Central memory CD8-positive, alpha-beta T cell (primary cell): ENCODE measurements around the gene PHOSPHO1.

Experiments
- ATAC-seq: fragments of 150-1000 bp; cut with Tn5 transposase; replicated peaks from 2 replicates; pipeline ENCODE4 v1.10.0; 2022; ENCODE audit warnings: mild to moderate bottlenecking, moderate FRiP score, moderate number of reproducible peaks; ENCODE audit not compliant: poor library complexity, severe bottlenecking; ENCODE audit errors: extremely low read depth
- DNase-seq, 2 donors: peaks; one replicate each; pipeline ENCODE4 v3.0.0; 2021; ENCODE audit warnings: low spot score in 2 of 2
- H3K27ac Mint-ChIP-seq: one replicate; pipeline ENCODE4 v1.8.0; 2022; ENCODE audit warnings: low read depth, mild to moderate bottlenecking, moderate library complexity, mixed read lengths
- H3K27me3 Mint-ChIP-seq: one replicate; pipeline ENCODE4 v1.8.0; 2022; ENCODE audit warnings: mixed read lengths
- H3K36me3 Mint-ChIP-seq: one replicate; pipeline ENCODE4 v1.8.0; 2022; ENCODE audit warnings: mild to moderate bottlenecking, moderate library complexity, mixed read lengths; ENCODE audit not compliant: insufficient read depth
- H3K4me1 Mint-ChIP-seq: one replicate; pipeline ENCODE4 v1.8.0; 2022; ENCODE audit warnings: mixed read lengths
- H3K4me3 Mint-ChIP-seq: one replicate; pipeline ENCODE4 v1.8.0; 2022; ENCODE audit warnings: mild to moderate bottlenecking, moderate library complexity, mixed read lengths
- H3K9me3 Mint-ChIP-seq: one replicate; pipeline ENCODE4 v1.8.0; 2022; ENCODE audit warnings: mixed read lengths

The PHOSPHO1 gene

DNA sequence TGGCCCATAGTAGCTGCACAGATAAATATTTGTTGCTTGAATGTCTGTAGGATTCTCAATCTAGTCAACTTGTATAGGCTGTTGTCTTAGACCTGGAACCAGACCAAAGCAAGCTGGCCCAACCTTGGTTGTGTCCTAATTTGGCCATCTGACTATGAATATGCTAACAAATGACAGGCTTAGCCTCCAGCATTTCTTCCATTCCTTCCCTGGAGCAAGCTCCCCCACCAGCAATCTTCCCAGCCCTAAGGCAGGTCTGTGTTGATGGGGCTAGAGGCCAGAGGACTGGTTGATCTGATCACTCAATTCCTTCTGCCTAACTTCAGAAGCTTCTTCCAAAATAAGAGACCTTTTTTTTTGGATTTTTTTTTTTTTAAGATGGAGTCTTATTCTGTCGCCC lies 9.4 kb upstream of the PHOSPHO1 start:
- H3K27ac Mint-ChIP-seq: no peak overlapping the region
- no peaks in the 10 kb centered on the region for H3K36me3 Mint-ChIP-seq
- no peaks in the 10 kb centered on the region for H3K9me3 Mint-ChIP-seq
- no peak overlapping the region for H3K4me3 Mint-ChIP-seq
- DNase-seq (no peak), ATAC-seq (no peak)
- H3K27me3 Mint-ChIP-seq: no peaks in the 10 kb centered on the region
- no peaks in the 10 kb centered on the region for H3K4me1 Mint-ChIP-seq

GRCh38 chr17:49235896-49236295 lies 5.3 kb upstream of the PHOSPHO1 start:
- no peaks in the 10 kb centered on the region for H3K9me3 Mint-ChIP-seq
- H3K36me3 Mint-ChIP-seq: no peaks in the 10 kb centered on the region
- ATAC-seq (no peak), DNase-seq (no peak)
- H3K27ac Mint-ChIP-seq: no peak overlapping the region
- H3K4me3 Mint-ChIP-seq: no peak overlapping the region
- no peaks in the 10 kb centered on the region for H3K27me3 Mint-ChIP-seq
- peaks cover 11% of the 10 kb centered on the region for H3K4me1 Mint-ChIP-seq

DNA sequence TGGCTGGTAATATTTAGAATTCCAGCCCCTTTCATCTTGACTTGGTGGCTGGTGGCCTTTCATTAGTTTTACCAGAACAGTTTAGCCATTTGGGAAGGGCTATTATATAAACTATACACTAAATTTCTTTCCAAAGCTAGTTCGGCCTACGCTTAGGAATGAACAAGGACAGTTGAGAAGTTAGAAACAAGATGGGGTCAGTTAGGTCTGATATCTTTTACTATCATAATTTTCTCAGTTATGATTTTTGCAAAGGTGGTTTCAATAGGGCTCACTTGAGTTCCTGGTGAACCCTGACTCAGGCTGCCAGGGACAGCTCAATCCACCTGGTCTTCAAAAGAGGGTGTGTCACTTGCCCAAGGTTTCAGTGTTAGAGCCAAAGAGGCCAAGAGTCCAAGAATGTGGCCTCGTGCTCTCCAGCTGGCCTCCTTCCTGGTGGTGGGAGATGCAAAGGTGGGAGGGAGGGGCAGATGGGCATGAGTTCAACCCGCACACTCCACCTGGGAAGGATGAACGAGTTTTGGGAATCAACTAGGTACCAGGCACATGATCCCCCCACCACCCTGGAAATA lies 4.0 kb upstream of the PHOSPHO1 start:
- H3K36me3 Mint-ChIP-seq: peaks cover 2% of the 10 kb centered on the region
- H3K27me3 Mint-ChIP-seq: no peaks in the 10 kb centered on the region
- no peak overlapping the region for H3K4me3 Mint-ChIP-seq
- peaks cover 14% of the 10 kb centered on the region for H3K4me1 Mint-ChIP-seq
- ATAC-seq (no peak), DNase-seq (no peak)
- H3K9me3 Mint-ChIP-seq: no peaks in the 10 kb centered on the region
- no peak overlapping the region for H3K27ac Mint-ChIP-seq

GRCh38 chr17:49231563-49231894 lies 942 bp upstream of the PHOSPHO1 start:
- H3K27me3 Mint-ChIP-seq: no peaks in the 10 kb centered on the region
- H3K4me3 Mint-ChIP-seq: peak overlapping the region; percentile 82
- no peaks in the 10 kb centered on the region for H3K9me3 Mint-ChIP-seq
- H3K27ac Mint-ChIP-seq: no peak overlapping the region
- peaks cover 5% of the 10 kb centered on the region for H3K36me3 Mint-ChIP-seq
- no peak for ATAC-seq
- no peak for DNase-seq
- H3K4me1 Mint-ChIP-seq: peaks cover 33% of the 10 kb centered on the region

DNA sequence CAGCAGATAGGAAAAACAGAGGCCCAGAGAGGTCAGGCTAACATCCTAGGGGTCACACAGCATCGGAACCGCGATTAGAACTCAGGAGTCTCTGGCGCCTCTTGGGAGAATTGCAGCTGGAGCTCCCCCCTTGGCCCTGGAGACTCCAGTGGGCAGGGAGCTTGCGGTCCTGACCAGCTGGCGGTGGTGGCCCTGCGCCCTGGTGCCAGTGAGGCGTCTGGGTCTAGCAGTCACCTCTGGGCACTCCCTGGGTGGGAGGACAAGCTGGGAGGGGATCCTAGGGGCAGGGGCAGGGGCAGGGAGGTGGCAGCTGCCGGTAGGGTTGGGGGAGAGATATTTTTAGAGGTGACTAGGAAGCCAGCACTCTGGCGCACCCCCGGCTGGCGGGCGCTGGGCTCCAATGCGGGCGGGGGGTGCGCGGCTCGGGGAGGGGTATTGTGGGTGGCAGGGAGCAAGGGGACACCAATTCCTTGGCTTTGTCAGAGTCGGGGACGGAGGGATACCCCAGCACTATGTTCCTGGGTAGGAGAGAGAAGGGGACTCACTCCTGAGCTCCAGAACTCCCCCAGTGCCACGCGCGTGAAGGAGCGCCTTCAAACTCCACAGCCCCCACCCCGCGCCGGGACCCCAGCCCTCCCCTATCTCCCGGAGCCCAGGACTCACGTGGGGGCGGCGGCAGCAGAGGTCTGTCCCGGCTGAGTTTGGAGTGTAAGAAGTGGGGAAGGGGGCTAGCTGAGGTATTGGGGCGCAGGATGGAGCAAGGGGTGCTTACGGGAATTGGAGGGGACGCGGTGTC lies 584 bp downstream of the PHOSPHO1 start:
- peaks cover 5% of the 10 kb centered on the region for H3K36me3 Mint-ChIP-seq
- no peaks in the 10 kb centered on the region for H3K27me3 Mint-ChIP-seq
- ATAC-seq (no peak), DNase-seq (no peak)
- H3K27ac Mint-ChIP-seq: peak overlapping the region; percentile 41
- H3K9me3 Mint-ChIP-seq: no peaks in the 10 kb centered on the region
- peaks cover 38% of the 10 kb centered on the region for H3K4me1 Mint-ChIP-seq
- peak overlapping the region; percentile 82 for H3K4me3 Mint-ChIP-seq

DNA sequence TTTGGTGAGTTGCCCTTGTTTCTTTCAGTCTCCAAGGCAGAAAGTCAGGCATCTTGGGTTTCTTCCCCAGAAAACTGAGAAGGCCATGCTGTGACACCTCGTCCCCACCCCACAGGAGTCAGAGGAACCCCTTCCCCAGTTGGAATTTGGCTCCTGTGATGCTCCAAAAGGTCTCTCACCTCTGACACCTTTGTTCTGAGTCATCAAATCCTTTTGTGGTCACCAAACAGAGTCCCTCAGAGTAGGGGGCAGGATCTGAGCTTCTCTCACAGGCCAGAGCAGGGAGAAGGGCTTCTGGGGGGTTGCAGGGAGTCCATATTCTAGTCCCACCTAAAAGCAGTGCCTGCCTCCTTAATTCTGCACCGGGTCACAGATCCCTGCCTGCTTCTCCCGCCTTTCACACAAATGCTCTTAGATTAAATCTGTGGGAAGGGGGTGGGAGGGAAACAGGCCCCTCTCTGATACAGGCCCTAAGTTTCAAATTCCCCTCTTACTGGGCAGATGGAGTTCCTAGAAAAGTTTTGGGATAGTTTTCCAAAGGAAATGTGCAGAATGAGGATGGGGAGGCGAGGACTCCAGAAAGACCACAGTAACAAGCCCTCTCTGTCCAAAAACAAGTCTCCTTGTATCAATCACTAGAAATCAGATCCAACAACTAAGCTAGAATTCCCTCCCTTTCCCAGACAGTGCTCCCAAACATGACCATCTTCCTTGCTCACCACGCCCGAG lies 1.3 kb downstream of the PHOSPHO1 start:
- peaks cover 46% of the 10 kb centered on the region for H3K4me1 Mint-ChIP-seq
- H3K4me3 Mint-ChIP-seq: peak overlapping the region; percentile 82
- DNase-seq (no peak), ATAC-seq (no peak)
- peaks cover 7% of the 10 kb centered on the region for H3K36me3 Mint-ChIP-seq
- H3K27me3 Mint-ChIP-seq: no peaks in the 10 kb centered on the region
- H3K9me3 Mint-ChIP-seq: no peaks in the 10 kb centered on the region
- H3K27ac Mint-ChIP-seq: peak overlapping the region; percentile 41

DNA sequence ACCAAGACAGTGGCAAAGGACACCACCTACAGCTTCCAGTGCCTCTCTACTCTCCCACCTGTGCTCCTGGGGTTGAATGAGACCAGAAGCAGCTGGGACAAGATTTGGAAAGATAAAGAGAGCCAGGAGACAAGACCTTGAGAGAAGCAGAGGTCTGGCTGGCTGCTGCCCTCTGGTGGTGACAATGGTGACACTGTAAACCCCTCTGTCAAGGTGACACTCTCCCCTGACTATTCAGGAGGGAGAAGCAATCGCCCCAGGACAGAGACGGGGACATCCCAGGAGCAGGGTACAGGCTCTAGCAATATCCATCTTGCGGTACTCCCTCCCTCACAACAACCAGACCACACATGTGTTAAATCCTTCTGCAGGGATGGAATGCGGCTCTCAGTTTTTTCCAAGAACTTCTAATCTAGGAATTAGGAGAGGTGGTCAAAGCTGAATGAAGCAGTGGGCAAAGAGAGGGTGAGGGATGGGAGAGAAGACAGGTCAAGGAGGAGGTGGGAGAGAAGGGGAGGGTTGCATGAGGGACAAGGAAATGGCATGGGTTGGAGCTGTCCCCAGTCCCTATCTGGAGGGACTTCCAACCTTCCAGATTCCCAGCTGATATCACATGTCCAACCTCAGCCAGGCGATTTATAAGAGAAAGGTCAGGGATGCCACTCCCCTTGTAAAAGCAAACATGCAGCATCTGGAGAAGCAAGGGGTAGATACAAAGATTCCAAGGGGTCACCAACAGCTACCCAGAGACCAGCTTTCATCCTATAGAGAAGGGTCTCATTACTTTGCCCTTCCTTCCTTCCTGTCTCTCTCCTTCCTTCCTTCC lies 2.9 kb downstream of the PHOSPHO1 start:
- Mint-ChIP-seq H3K36me3 (peaks cover 18% of the 10 kb centered on the region), H3K4me1 (peaks cover 61% of the 10 kb centered on the region), H3K9me3 (no peaks in the 10 kb centered on the region), H3K27ac (peak overlapping the region; percentile 50), H3K4me3 (no peak overlapping the region), H3K27me3 (no peaks in the 10 kb centered on the region)
- no peak for ATAC-seq
- peak; percentile 60 to 67 for DNase-seq

- Mint-ChIP-seq H3K9me3 (no peaks in the 10 kb centered on the region), H3K27ac (peak overlapping the region; percentile 50), H3K36me3 (peaks cover 25% of the 10 kb centered on the region), H3K27me3 (no peaks in the 10 kb centered on the region), H3K4me3 (no peak overlapping the region), H3K4me1 (peaks cover 60% of the 10 kb centered on the region)
- DNase-seq (no peak), ATAC-seq (no peak)
Measured at GRCh38 chr17:49226771-49227435, 3.7 kb downstream of the PHOSPHO1 start.

DNA sequence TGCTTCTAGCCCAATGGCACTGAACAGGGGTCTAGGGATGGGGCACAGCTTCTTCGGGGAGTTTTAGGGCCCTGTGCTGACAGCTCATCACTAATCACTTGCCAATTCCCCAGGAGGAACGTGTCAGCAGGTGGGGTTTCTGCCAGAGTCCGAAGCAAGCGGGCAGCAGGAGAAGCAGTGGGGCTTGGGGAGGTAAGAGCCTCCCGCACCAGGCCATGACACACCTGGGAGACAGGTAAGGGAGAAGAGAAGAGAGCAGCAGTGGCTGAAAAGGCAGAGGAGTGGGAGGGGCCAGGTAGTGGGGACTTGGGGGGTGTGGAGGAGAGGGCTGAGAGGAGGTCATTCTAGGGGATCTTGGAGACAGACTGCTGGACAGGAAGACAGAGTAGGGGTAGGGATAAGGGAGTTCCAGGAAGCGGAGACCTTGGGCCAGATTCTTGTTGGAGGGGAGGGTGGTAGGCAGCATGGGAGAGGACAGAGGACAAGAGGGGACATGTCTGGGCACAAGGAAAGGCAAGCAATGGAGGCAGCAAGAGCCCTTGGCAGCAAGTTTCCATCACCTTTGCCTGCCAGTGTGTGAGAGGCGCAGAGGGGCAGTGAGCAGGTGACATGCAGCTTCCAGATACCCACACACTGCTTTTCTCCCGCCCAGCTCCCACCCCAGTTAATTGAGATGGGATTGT lies 4.9 kb downstream of the PHOSPHO1 start:
- H3K27ac Mint-ChIP-seq: no peak overlapping the region
- H3K4me3 Mint-ChIP-seq: no peak overlapping the region
- H3K27me3 Mint-ChIP-seq: no peaks in the 10 kb centered on the region
- H3K36me3 Mint-ChIP-seq: peaks cover 29% of the 10 kb centered on the region
- no peaks in the 10 kb centered on the region for H3K9me3 Mint-ChIP-seq
- ATAC-seq (no peak), DNase-seq (no peak)
- H3K4me1 Mint-ChIP-seq: peaks cover 50% of the 10 kb centered on the region

GRCh38 chr17:49224997-49225337 lies 5.6 kb downstream of the PHOSPHO1 start:
- Mint-ChIP-seq H3K27ac (peak overlapping the region; percentile 79), H3K36me3 (peaks cover 34% of the 10 kb centered on the region), H3K4me1 (peaks cover 56% of the 10 kb centered on the region), H3K4me3 (peak overlapping the region; percentile 77), H3K9me3 (no peaks in the 10 kb centered on the region), H3K27me3 (no peaks in the 10 kb centered on the region)
- no peak for DNase-seq
- no peak for ATAC-seq

DNA sequence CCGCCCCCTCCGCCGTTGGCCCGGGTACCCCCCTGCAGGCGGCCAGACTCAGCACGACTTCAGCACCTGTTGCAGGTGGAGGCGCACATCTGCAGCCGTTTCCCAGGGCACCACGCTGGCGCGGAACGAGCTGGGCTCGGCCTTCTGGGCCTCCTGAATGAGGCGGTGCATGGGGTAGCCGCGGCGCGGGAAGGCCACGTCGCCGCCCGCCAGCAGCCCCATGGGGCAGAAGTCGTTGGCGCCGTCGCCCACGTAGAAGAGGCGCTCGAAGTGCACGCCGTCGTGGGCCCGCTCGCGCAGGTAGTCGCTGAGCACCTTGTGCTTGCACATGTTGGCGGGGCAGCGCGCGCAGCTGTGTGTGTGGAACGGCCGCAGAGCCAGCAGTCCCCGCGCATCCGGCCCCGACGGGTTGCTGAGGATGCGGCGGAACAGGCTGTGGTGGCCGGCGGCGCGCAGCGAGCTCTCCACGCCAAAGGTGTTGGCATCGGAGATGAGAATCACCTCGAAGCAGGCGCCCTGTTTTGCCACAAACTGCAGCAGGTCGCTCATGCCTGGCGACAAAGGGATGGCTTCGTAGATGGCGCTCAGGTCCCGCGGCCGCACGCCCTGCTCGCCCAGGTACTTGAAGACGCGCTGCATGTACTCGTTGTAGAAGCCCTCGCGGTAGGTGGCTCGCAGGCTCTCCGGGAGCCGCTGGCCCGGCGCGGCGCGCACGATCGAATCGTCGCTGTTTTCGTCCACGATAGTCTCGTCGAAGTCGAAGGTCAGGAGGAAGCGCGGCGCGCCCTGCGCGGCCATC lies 6.2 kb downstream of the PHOSPHO1 start:
- Mint-ChIP-seq H3K27ac (peak overlapping the region; percentile 79), H3K36me3 (peaks cover 39% of the 10 kb centered on the region), H3K9me3 (no peaks in the 10 kb centered on the region), H3K4me1 (peaks cover 56% of the 10 kb centered on the region), H3K27me3 (no peaks in the 10 kb centered on the region), H3K4me3 (peak overlapping the region; percentile 77)
- ATAC-seq (peak; percentile 54), DNase-seq (peak; percentile 47 to 56)
